Fibroblast of skin of scalp (primary cell): ENCODE data around the gene GPC1.

Source experiments
- DNase-seq: peaks from one replicate; pipeline ENCODE4 v3.0.0-alpha.2; 2013

Gene GPC1

DNA sequence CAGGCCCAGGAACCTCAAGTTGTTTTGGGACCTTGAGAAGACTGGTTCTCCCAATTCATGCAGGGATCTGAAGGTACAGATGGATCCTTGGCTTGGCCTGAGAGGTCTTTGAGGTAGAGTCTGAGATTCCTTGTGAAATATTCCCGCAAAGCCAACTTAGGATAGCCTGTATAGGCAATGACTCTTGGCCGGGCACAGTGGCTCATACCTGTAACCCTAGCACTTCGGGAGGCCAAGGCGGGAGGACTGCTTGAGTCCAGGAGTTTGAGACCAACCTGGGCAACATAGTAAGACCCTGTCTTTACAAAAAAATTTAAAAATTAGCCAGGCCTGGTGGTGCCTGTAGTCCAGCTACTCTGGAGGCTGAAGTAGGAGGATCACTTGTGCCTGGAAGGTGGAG is 81.9 kb downstream of the GPC1 start:
- DNase-seq: no peak
